Activated T-cell treated with anti-CD3 and anti-CD28 coated beads for 24 hours (primary cell): ENCODE measurements around the gene IFITM1.
"Not testable (repeated sequence)": the region's sequence is repeated elsewhere in the genome, so short reads cannot be mapped to it uniquely, and the experiment has no call there.

Experiments
- DNase-seq: peaks from one replicate; pipeline ENCODE4 v3.0.0-alpha.2; 2020; ENCODE audit warnings: low read depth

IFITM1 gene

DNA sequence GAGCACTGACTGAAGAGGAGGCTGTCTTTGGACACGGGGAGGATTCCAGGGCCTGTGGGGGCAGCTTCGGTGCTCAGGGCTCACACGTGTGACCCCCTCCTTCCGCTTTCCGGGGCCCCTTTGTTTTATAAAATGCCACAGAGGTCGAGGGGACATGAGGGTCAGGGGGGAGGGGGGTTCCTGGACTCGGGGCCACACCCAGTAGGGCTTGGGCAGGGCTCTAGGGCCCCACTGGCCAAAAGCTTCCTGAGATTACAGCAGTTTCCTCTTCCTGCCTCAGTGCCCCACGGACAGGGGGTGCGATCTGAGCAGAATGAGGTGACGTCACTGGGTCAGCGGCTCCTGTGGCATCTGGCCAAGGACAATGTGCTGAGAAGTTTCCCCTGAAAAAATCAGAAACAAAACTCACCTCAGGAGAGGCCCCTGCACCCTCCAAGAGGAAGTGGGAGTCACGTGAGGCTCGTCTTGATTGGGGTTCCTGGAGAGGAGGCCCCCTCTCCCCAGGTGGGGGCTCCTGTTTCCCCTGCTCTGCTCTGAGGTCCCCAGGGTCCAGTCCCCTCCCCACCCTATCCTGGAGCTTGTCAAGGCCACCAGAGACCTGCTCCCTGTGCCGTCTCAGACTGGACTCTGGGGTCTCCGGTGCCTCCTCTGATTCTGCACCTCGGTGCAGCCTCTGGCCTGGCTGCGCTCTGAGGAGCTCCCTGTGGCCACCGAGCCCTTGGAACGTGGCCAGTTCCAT lies 13.2 kb downstream of the IFITM1 start:
- DNase-seq: no peak

DNA sequence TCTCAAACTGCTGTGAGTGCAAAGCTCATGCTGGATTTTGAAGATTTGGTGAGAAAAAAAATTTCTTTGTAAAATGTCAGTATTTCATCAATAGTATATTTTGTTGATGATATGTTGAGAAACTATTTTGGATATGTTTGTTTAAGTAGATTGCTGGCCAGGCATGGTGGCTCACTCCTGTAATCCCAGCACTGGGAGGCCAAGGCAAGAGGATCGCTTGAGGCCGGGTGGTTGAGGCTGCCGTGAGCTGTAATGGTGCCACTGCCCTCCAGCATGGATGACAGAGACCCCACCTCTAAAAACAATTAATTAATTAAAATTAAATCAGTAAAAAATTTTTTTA lies 13.7 kb downstream of the IFITM1 start:
- DNase-seq: no peak

DNA sequence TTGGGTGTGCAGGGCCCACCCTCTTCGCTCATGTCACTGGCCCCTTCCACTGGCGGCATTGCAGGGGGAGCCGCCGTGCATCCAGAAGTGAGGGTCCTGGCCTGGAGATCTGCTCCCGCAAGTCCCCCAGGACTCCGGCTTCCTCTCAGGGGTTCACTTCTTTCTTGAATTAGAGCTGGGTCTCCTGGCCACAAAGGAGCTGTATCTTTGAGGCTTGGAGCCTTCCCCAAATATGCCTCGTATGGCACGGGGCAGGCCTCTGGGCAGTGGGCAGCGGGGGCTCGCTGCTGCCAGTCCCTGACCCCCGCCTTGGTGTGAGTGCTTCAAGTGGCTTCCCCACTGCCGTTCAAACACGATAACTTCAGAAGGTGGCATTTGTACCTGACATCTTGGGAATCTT lies 14.2 kb downstream of the IFITM1 start:
- no peak for DNase-seq

DNA sequence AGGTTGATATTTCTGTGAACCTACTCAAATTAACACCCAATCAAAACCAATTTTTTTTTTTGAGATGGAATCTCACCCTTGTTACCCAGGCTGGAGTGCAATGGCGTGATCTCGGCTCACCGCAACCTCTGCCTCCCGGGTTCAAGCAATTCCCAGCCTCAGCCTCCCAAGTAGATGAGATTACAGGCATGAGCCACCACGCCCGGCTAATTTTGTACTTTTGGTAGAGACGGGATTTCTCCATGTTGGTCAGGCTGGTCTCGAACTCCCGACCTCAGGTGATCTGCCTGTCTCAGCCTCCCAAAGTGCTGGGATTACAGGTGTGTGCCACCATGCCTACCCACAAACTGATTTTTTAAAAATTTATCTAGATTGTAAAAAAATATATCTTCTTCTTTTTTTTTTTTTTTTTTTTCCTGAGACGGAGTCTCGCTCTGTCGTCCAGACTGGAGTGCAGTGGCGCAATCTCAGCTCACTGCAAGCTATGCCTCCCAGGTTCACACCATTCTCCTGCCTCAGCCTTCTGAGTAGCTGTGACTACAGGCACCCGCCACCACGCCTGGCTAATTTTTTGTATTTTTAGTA lies 14.8 kb downstream of the IFITM1 start:
- DNase-seq: not testable (repeated sequence)

DNA sequence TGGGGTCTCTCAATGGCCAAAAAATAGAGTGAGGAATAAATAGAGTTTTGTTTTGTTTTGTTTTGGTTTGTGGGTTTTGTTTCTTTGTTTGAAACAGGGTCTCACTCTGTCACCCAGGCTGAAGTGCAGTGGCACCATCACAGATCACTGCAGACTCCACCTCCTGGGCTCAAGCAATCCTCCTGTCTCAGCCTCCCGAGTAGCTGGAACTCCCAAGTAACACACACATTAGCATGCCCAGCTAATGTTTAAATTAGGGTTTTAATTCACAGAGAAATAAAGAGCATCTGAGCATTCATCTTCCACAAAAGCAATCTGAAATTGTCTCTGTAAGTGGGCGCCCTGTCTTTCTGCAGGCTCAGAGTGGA lies 16.0 kb downstream of the IFITM1 start:
- DNase-seq: no peak

DNA sequence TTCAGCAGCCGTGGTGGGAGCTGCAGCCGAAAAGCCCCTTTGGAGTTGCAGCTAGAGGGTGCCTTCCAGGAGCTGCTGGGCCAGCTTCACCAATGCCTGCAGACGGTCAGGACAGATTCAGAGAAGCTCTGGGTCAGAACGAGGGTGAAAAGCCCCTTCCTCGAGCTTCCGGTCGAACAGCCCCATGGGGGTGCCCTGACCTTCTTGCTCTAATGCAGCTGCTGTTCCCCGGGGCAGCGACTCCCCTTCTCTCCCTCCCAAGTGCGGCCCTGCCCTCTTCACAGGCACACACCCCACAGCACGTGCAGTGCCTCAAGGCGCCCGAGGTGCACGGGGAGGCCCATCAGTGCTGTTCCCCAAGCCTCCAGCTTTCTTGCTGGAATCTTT lies 16.5 kb downstream of the IFITM1 start:
- DNase-seq: no peak

DNA sequence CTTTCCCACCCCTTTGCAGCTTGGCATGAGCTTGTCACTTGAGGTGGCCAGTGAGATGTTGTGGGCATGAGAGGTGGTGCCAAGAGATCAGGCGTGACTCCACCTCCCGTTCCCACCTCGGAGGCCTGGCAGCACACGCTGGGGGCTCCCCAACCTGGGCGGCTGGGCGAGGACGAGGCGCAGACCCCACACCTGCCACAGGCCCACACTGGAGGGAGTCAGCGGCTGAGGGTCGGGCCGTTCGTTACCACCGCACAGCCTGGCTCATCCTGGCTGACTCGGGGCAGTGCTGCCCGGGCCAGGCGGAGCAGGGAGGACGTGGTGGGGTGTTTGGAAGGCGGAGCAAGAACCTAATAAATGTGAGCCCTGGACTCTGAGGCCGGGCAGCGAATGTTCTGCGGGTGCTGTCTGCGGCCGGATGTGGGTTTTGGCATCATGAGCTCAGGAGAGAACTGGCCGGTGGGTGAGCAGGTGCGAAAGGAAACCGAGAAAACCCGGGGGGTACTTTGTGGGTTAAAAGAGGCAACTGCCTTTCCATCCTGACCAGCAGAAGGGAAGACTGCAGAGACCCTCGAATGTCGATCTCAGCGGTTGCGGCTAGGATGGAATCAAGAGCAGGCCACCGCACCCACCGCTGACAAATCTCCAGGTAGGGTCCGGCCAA lies 17.0 kb downstream of the IFITM1 start:
- no peak for DNase-seq

DNA sequence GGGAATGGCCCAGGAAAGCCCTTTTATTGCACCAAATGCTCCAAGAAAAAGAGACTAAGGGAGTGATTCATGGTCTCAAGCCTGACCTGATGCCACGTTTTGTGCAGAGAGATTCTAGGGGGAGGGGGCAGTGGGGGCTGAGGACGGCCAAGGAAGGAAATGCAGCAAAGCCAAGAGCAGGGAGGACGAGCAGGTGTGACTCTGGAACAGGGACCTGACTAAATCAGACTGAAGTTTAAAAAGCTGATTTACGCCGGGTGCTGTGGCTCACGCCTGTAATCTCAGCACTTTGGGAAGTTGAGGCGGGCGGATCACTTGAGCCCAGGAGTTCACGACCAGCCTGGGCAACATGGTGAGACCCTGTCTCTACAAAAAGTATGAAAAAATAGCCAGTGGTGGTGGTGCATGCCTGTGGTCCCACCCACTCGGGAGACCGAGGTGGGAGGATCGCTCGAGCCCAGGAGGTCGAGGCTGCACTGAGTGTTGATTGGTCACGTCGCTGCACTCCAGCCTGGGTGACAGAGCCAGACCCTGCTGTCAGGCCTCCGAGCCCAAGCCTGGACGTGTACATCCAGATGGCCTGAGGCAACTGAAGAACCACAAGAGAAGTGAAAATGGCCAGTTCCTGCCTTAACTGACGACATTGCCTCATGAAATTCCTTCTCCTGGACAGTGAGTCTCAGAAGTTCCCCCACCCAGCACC lies 17.7 kb downstream of the IFITM1 start:
- DNase-seq: no peak

DNA sequence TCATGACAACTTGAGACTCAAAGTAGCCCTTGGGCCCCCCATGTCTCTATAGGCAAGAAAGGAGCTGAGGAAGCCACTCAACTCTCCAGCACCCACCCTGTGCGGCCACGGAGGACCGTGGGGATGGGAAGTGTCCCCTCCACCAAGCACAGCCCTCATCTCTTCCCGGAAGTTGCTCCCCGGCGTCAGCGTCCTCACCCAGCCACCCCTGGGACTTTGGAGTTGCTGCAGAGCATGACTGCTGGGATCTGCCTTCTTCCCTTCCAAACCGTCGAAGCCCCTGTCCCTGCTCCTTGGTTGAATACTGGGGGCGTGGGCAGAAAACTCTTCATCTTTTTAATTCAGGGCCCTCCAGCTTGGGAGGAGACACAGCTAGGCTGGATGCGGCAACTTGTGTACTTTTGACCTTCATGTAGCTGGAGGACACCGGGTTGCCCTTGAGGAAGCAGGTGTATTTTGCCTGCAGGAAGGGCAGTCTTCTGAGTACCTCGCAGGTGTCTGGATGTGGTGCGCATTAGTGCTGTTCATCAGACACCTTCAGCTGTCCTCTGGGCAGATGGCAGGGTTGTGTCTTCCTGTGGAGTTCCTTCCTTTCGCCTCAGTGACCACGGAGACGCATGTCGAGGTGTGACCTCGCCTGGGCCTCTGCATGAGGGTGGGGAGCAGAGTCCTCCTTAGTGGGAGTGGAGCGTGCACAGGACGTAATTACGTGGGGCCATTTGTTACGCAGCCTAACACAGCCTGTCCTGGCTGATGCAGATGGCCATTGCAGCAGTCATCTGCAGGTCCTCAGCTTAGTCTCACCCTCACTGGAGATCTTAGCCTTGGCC lies 19.0 kb downstream of the IFITM1 start:
- DNase-seq: no peak

DNA sequence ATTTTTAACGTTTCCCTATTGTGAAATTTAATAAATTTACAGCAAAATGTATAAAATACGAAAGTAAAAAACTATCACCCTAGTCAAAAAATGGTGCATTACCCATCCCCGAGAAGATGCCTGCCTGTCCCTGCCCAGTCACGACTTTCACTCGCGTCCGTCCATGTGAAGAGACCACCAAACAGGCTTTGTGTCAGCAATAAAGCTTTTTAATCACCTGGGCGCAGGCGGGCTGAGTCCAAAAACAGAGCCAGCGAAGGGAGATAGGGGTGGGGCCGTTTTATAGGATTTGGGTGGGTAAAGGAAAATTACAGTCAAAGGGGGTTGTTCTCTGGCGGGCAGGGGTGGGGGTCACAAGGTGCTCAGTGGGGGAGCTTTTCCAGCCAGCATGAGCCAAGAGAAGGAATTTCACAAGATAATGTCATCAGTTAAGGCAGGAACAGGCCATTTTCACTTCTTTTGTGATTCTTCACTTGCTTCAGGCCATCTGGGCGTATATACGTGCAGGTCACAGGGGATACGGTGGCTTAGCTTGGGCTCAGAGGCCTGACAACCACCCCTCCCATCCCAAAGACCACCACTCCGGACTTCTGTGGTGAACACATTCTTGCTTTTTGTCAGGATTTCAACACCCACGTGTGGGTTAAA lies 19.9 kb downstream of the IFITM1 start:
- DNase-seq: not testable (repeated sequence)

DNA sequence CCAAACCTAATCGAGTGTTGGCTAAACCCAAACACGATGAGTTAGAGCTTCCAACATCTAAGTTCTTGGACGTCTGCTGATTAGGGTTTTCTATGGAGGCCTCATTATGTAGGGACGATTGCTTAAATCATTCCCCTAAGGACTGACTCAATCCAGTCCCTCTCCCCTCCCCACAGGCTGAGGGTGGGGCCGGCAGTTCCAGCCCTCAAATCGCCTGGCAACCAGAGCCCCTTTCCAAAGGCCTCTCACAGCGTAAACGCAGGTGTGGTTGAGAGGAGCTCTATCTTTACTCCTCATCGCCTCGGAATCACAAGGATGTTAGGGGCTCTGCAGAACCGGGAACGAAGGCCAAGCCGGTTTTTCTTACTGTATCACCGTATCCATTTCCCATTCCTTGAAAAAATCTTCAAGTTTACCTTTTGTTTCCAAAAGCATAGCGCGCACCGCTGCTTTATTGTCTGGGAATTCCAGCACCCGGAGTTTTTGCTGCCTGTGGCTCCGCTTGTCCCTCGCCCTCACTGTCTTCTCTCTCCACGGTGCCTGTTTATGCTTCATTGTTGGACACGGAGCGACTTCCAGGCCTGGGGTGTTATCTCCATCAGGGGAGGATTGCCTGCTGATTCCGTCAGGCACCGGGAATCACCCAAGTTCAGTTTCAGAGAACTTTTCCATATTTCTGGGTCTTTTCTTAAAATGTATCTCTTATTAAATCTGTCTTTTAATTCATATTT lies 20.6 kb downstream of the IFITM1 start:
- DNase-seq: no peak

DNA sequence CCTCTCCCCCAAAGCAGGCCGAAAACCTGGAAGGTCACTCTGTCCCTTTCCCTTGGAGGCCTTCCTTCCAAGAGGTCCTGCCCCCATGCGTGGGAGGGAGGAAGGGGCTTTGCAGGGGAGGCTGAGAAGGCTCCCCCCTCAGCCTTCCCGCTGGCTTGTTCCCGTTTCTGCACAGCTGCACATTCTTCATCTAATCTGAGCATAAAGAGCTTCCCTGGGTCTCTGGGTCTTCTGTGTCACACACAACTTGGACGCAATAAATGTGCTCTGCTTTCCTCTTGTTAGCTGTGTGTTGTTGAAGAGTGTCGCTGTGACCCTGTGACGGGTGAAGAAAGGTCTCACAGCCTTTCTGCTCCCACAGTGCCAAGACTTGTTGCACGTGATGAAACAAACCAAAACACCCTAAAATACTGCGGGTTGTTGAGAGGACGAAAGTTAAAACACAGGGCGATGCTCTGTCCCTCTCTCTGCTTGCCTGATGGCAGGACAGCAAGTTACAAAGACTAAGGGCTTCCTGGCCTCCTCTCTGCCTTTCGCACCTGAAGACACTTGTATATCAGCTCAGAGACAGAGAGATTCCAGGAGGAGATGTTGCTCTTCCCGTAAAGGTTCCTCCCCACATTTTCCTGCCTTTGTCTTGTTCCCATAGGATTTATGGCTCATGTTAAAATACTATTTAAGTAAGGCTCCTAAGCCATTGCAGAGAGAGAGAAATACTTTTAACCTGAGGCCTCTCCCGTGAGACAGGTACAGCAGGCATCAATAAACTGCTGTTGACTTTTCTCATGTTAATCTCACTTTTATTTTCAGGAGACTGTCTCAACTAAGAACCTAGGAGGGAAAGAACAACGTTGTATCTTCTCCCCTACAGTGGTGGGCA lies 22.2 kb downstream of the IFITM1 start:
- no peak for DNase-seq

DNA sequence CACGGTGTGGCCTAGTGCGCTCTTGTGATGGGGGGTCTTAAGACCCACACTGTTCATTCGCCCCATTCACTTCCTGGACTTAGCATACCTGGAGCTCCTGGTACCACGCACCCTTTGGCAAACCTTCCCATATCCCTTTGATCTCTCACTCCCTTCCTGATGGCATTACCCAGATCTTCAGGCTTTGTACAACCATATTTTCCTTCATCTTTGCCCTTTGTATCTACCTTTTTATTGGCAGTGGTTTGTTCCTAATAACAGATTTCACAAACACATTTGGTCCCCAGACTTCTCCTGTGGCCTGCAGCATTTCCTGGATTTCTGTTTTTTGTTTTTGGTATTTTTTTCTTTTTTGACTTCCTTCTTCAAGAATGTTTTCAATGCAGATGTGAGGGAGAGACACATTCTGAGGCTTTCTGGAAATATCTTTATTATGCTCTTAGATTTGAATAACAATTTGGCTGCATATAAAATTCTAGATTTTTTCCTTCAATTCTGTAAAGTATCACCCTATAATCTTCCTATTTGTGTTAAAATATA lies 22.9 kb downstream of the IFITM1 start:
- DNase-seq: no peak

DNA sequence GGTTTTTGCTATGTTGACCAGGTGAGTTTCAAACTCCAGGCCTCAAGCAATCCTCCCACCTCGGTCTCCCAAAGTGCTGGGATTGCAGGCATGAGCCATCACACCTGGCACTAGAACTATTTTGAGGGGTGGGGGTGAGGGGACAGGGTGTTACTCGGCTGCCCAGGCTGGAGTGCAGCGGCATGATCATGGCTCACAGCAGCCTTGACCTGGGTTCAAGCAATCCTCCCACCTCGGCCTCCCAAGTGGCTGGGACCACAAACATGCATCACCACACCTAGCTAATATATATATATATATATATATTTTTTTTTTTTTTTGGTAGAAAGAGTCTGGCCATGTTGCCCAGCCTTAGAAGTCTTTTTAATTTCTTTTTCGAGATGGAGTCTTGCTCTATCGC lies 23.9 kb downstream of the IFITM1 start:
- no peak for DNase-seq

DNA sequence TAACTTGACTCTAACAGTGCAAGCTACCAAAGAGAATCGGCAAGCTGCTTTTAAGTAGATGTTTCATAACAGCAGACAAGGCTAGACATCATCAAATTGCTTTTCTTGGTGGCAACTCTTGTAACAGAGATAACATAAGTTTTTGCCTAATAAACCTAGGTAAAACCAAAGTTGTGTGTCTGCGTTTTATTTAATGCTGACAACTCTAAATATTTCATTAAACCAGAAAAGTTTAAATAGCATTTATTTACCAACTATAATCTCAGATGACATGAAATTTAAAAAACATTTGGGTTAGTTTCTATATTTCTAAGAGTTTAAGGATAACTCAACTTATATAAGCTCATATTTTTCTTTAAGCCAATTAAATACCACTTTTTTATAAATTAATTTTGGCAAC lies 26.1 kb downstream of the IFITM1 start:
- DNase-seq: no peak

DNA sequence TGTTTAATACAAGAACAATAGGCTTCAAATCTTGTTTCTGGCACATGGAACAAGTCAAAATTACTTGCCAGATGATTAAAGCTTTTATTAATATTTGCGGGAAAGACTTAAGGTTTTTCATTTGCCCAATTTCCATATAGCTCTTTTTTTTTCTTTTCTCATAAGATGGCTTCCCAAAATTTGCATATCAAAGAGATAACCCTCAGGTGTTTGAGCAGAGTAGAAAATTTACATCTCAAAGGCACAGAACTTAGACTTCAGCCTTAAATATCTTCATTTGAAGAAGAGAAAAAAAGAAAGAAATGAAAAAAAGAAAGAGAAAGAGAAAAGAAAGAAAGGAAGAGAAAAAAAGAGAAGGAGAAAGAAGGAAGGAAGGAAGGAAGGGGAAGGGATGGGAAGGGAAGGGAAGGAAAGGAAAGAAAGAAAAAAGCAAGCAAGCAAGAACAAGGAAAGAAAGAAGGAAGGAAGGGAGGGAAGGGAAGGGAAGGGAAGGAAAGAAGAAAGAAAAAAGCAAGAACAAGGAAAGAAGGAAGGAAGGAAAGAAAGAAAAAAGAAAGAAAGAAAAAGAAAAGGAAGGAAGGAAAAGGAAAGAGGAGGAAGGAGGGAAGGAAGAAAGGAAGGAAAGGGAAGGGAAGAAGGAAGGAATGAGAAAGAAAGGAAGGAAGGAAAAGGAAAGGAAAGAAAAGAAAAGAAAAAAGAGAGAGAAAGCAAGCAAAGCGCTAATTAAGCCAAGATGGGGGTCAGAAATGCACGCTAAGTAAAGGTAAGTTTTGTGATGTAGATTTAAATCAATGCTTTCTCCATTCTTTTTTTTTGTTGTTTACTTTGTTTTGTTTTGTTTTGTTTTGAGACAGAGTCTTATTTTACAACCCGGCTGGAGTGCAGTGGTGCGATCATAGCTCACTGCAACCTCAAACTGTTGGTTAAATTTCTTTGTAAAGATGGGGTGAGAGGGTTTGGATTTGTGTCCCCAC lies 27.0 kb downstream of the IFITM1 start:
- DNase-seq: no peak

DNA sequence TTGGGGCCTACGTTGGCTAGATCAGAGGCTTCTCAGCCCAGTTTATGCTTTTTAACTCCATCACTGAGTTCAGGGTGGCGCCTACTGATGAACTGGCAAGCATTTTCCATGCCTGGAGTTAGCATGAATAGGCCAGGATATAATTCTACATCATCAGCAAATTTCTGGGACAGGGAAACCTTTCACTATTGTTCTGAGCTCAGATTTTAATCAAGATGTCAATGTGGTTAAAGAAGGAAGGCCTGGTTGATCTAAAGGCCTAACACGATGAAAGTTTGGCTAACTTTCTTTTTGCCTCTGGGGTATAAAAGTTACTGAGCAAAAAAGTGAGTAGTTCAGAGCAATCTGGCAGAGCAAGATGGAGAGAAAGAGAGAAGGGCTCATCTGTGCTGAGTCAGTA lies 28.5 kb downstream of the IFITM1 start:
- DNase-seq: no peak

DNA sequence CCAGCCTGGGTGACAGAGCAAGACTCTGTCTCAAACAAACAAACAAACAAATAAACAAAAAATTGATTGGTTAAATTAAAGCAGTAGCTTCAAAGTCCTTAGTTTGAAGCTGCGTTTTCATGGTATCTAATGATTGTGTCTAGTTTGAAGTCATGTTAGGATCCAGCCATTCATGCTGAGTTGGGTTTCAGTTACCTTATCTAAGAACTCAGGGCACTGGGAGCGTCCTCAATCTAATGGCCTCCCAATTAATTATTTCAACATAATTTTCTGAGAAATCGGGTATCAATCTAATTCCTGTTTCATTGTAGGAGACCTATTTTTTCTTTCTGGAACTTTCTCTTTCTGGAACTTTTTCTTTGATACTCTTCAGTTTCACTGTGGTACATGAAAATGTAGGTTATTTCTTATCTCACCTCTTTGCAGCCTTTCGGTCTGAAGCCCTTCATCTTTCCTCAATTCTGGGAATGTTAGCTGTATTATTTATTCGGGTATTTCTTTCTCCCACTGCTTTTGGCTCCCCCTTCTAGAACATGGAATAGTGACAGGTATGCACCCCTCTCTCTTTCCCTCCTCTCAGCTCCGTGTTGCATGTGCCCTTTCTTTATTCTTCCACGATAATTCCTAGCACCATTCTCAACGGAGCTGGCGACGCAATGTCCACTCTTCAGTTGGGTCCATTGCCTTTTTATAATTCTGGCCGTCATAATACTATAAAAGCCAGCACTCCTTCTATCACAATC lies 31.2 kb downstream of the IFITM1 start:
- DNase-seq: no peak
